SW480 (cell line): ENCODE measurements around the gene TESK1.

Experiments
- DNase-seq: peaks from one replicate; pipeline ENCODE4 v3.0.0-alpha.2; 2016; ENCODE audit warnings: low spot score

Gene TESK1

GRCh38 chr9:35646533-35647265 is 41.6 kb downstream of the TESK1 start:
- DNase-seq: peak; percentile 89

GRCh38 chr9:35649431-35650340 is 44.6 kb downstream of the TESK1 start:
- no peak for DNase-seq

- DNase-seq: no peak
Measured at GRCh38 chr9:35650341-35651158, 45.5 kb downstream of the TESK1 start, which contains the start of gene SIT1. Gene SIT1, minus strand, starts transcription at chr9:35650931. Its CDS starts 78 bp downstream, at chr9:35650853.

- DNase-seq: peak; percentile 39
Measured at GRCh38 chr9:35651956-35652828, 47.1 kb downstream of the TESK1 start.

- DNase-seq: no peak
Measured at GRCh38 chr9:35652829-35653209, 47.8 kb downstream of the TESK1 start.

- no peak for DNase-seq
Measured at GRCh38 chr9:35653611-35654010, 48.5 kb downstream of the TESK1 start.

- peak; percentile 25 for DNase-seq
Measured at GRCh38 chr9:35656348-35656747, 51.3 kb downstream of the TESK1 start.

- DNase-seq: peak; percentile 44
Measured at GRCh38 chr9:35656831-35657545, 51.9 kb downstream of the TESK1 start.

GRCh38 chr9:35657546-35658136 is 52.6 kb downstream of the TESK1 start, which contains the start of gene RMRP:
Gene RMRP, minus strand, starts transcription at chr9:35658019.
- peak; percentile 99 for DNase-seq

- peak; percentile 82 for DNase-seq
Measured at GRCh38 chr9:35658137-35658967, 53.3 kb downstream of the TESK1 start, which contains the start of gene CCDC107. Gene CCDC107, plus strand, starts transcription at chr9:35658292. Its CDS starts 88 bp downstream, at chr9:35658380.

GRCh38 chr9:35658968-35659220 is 53.8 kb downstream of the TESK1 start:
- DNase-seq: no peak

- peak; percentile 36 for DNase-seq
Measured at GRCh38 chr9:35659340-35659739, 54.3 kb downstream of the TESK1 start.
